Amniotic epithelial cell (primary cell): ENCODE data around the gene NUP205.
A peak's percentile ranks its signal among the peaks of the same experiment; 100 is the strongest.

ENCODE experiments used
- DNase-seq: peaks from one replicate; pipeline ENCODE4 v3.0.0-alpha.2; 2010; ENCODE audit warnings: low read depth

Gene NUP205

GRCh38 chr7:135539629-135540028 is 18.1 kb upstream of the NUP205 start:
- no peak for DNase-seq

DNA sequence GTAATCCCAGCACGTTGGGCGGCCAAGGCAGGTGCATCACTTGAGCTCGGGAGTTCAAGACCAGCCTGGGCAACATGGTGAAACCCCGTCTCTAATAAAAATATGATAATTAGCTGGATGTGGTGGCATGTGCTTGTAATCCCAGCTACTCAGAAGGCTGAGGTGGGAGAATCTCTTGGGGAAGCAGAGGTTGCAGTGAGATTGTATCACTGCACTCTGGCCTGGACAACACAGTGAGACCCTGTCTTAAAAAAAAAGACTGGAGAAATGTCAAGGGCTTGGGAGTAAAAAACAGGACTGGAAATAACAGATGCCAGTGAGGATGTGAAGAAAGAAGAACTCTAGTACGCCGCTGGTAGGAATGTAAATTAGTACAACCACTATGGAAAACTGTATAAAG is 16.7 kb upstream of the NUP205 start:
- DNase-seq, result no peak

- no peak for DNase-seq
These were observed 7.5 kb upstream of the NUP205 start for GRCh38 chr7:135550196-135550595.

DNA sequence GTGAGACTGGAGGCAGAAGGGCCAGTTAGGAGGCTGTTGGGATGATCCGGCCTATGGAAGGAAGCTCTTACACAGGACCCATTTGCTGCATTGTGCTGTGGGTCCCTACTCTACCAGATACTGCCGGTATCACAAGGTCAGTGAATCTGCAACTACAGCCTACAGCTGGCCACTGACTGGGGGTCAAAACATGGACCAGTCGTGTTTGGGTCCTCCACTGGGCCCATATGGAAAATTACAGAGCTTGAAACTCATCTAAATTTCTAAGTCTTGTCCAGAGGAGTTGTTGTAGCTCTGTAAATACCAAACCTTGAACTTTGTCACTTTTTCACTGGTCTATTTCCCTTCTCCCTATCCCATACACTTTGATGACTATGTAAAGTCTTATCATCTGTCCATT is 5.6 kb upstream of the NUP205 start:
- DNase-seq, result no peak

GRCh38 chr7:135553346-135553745 is 4.4 kb upstream of the NUP205 start:
- no peak for DNase-seq

DNA sequence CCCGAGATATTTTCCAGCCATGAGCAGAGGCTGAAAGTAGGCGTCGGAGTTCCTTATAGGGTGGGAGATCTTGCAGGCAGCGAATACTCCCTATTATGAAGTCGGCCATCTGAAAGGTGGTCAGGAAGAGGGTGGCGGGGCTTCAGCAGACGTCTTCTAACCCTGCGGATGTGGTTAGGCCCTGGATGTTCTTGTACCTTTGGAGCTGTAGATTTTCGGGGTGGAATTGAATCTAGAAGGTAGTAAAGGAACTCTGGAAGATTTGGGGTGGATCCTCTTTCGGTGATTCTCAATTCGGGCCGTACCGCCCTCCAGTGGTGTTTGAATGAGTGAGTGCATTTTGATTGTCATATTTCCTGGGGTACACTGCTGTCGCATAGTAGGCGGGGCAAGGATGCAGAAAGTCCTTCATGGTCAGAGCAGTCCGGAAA is 635 bp downstream of the NUP205 start:
- peak; percentile 55 for DNase-seq

- no peak for DNase-seq
These were observed 1.2 kb downstream of the NUP205 start for GRCh38 chr7:135558881-135559280.

DNA sequence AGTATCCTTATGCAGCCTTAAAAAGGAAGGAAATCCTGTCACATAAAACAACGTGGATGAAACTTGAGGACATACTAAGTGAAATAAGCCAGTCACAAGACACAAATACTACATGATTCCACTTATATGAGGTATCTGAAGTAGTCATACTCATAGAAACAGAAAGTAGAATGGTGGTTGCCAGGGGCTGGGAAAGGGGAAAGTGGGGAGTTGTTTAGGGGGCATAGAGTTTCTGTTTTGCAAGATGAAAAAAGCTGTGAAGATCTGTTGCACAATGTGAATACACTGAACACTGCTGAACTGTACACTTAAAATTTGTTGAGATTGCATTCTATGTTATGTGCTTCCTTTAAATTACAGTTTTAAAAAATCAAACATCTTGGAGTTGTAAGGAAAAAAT is 2.9 kb downstream of the NUP205 start:
- no peak for DNase-seq

DNA sequence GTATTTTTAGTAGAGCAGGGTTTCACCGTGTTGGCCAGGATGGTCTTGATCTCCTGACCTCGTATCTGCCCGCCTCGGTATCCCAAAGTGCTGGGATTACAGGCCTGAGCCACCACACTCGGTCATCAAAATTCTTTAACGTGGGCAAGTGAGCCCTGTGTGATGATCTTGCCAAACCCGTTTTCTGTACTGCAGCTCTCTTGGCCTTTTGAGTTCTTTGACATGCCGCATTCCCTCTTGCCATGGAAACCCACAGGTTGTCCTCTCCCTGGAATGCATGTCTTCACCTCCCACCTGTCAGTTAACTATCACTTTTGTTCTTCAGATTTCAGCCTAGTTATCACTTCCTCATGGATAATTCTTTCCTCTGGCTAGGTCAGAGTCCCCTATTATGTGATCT is 5.0 kb downstream of the NUP205 start:
- DNase-seq, result no peak

DNA sequence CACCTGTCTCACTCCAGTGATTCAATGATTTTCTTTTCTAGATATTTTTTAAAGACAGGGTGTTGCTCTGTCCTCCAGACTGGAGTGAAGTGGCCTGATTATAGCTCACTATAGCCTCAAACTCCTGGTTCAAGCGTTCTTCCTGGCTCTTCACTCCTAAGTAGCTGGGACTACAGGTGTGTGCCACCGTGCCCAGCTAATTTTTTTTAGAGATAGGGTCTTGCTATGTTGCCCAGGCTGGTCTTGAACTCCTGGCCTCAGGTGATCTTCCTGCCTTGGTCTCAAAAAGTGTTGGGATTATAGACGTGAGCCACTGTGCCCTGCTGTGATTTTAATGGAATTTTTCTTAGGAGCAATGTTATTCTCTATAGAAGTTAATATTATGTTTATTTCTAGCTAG is 14.1 kb downstream of the NUP205 start:
- DNase-seq, result no peak

DNA sequence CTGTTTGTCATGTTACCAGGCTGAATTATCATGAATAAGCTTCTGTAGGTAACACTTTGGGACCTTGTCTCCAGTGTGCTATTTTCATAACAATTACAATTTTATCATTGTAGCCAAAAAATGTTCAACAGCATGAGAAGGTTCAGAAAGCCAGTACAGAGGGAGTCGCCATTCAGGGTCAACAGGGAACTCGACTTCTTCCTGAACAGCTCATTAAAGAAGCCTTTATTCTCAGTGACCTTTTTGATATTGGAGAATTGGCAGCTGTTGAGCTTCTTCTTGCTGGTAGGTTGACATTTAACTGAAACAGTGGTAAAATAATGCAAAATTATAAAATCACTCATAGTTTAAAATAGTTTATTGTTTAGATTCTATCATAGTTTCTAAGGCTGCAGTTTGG is 15.8 kb downstream of the NUP205 start:
- DNase-seq, result no peak

DNA sequence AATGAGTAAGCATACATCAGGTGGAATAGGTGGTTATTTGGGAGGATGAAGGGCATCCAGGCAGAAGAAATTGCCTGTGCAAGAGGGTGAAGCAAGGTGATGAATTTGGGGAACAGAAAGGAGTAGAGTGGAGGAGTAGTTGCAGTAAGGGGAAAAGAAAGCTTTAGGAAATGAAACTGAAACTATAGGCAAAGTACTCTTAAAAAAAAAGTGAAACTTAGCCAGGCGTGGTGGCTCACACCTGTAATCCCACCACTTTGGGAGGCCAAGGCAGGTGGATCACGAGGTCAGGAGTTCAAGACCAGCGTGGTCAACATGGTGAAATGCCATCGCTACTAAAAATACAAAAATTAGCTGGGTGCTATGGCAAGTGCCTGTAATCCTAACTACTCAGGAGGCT is 17.6 kb downstream of the NUP205 start:
- no peak for DNase-seq

DNA sequence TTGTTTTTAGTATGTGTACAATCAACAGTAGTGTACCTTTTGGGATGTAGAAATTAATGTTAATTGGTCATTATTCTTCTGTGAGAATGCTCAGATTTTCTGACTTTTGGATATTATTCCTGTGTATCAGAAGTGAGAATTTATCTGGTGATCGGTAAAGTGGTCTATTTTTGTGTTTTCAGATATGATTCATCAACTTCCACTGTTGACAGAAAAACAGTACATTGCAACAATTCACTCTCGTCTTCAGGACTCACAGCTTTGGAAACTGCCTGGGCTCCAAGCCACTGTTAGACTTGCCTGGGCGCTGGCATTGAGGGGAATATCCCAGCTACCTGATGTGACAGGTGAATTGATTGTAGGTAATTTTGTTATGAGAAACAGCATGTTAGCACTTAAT is 20.9 kb downstream of the NUP205 start:
- DNase-seq, result no peak

GRCh38 chr7:135584362-135585353 is 26.9 kb downstream of the NUP205 start:
- peak; percentile 43 for DNase-seq

DNA sequence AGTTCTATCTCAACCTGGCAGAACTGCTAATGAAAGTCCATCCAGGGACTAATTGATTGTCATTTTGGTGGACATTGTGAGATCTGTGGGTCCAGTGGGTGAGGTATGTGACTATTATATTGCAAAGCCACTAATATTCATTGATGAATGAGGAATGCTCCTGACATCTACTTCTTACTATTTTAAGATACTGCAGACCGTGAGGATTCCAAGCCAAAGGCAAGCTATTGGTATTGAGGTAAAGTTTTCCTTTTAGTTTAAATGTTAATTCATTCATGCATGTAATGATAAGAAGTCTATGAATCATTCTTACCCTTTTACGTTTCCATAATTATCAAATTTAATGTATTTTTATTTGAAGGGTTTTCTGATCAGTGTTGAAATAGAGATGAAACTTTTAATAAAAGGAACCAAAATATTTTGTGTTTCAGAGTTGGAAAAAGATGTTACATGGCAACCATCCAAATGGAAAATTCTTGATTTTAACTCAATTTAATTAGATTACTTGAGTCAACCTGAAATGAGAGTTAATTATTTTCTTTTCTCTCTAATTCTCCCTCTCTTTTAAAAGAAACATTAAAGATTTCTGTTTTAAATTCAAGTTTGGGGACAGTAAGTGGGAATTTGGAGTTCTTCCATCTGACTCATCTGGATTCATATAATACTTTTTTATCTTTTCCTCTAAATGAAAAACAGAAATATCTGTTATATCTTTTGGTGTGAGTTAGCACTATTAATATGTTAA is 39.6 kb downstream of the NUP205 start:
- no peak for DNase-seq

- no peak for DNase-seq
These were observed 40.2 kb downstream of the NUP205 start for GRCh38 chr7:135597926-135598305.

DNA sequence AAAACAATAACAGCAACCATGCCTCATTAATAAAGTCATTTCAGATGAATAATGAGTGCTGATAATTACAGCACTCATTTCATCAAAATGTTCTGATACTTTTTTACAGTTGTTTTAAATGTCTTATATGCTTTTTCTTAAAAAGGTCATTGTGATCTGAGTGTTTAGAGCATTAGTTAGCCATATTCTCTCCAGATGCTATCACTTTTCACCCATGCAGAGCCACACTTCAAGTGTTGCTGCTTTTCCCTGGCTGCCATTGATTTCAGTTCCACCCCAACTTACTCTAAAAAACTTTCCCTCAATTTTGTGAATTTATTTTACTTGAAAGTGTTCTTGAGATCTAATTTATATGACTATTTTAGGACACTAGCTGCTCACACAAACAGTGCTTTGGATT is 41.8 kb downstream of the NUP205 start:
- peak; percentile 14 for DNase-seq

GRCh38 chr7:135600226-135600625 is 42.5 kb downstream of the NUP205 start:
- DNase-seq, result no peak

DNA sequence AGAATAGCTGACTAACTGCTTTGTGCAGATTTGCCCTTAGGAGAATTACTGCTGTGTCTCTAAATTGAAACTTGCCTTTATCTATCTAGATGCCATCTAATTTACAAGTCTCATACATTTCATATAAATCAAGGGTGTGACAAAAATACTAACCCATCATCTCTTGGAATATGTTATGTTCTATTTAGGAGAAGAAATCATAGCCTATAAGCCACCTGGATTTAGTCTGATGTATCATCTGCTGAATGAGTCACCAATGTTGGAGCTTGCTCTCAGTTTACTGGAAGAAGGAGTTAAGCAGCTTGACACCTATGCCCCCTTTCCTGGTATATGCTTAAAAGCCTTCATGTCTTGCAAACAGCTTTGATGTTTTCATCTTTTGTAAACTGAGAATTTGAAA is 43.5 kb downstream of the NUP205 start:
- DNase-seq, result peak; percentile 72

- DNase-seq, result peak; percentile 85
These were observed 44.6 kb downstream of the NUP205 start for GRCh38 chr7:135602304-135602703.

- no peak for DNase-seq
These were observed 58.4 kb downstream of the NUP205 start for GRCh38 chr7:135616136-135616535.

GRCh38 chr7:135617781-135618180 is 60.1 kb downstream of the NUP205 start:
- DNase-seq, result no peak

- DNase-seq, result no peak
These were observed 60.8 kb downstream of the NUP205 start for GRCh38 chr7:135618510-135618909.
